K562 (cell line): ENCODE results near the gene ARHGAP22. TPM values are rescaled to one million over a fixed set of nuclear protein-coding genes. Genes with fewer than 3 reads are reported as not detected.

ENCODE experiments used
- ATAC-seq: fragments of 200-7000 bp; cut with Tn5 transposase; 3 replicates; pipeline ENCODE4 v1.9.1; 2020; ENCODE audit warnings: moderate library complexity
- BruUV-seq: library from RNA; stranded (reverse); fragments of 400-500 nt; replicated peaks from 2 replicates; lab custom pipeline; 2021; lab: Mats Ljungman, UMichigan
- CTCF ChIA-PET: fragments of 300-600 bp; formaldehyde crosslinking; extraction: SDS; loops from one replicate; lab custom pipeline; 2021; ENCODE audit warnings: low intra/inter-chr PET ratio; lab: Yijun Ruan, JAX
- POLR2A ChIA-PET: fragments of 300-600, 350-650 bp; sonication (Branson Sonifier 250); formaldehyde crosslinking; extraction: SDS; loops from one replicate; lab custom pipeline; 2021; ENCODE audit warnings: antibody characterized with exemption, inconsistent platforms; lab: Yijun Ruan, JAX
- DNase-seq, 4 experiments: peaks; one replicate each; pipeline versions ENCODE4 v3.0.0 to v3.0.0-alpha.2; 2011 to 2018; ENCODE audit warnings: low spot score in 3 of 4, mixed read lengths in 3 of 4; ENCODE audit errors: extremely low read depth in 1 of 4
- FAIRE-seq: peaks from 2 replicates; lab custom pipeline; 2011; peaks lifted over from hg19 to GRCh38; lab: Jason Lieb, UNC
- H2AFZ ChIP-seq: 2 replicates; pipeline ENCODE4 v1.6.0; 2011; ENCODE audit warnings: low read depth, low read length, control low read depth, inconsistent platforms
- H3K27ac ChIP-seq: fragments of 200-600 bp; 3 replicates; pipeline ENCODE4 v1.8.0; 2011; ENCODE audit warnings: low read depth, mild to moderate bottlenecking, control low read depth, inconsistent platforms, low read length, moderate library complexity, mixed read lengths; ENCODE audit errors: extremely low read depth
- H3K27me3 ChIP-seq, 2 experiments: fragments of 300-600 bp in 1 of 2; 2 replicates in 1 of 2; 3 replicates in 1 of 2; pipeline versions ENCODE4 v1.6.0 to v1.8.0; 2011; ENCODE audit warnings: inconsistent platforms in 2 of 2, low read length in 2 of 2, mild to moderate bottlenecking in 1 of 2, mixed read lengths in 1 of 2, moderate library complexity in 1 of 2; ENCODE audit not compliant: control insufficient read depth in 2 of 2, insufficient read depth in 2 of 2
- H3K36me3 ChIP-seq: fragments of 300-600 bp; 3 replicates; pipeline ENCODE4 v1.8.0; 2011; ENCODE audit warnings: mild to moderate bottlenecking, low read length, inconsistent platforms; ENCODE audit not compliant: control insufficient read depth, insufficient read depth
- H3K4me1 ChIP-seq, 2 experiments: fragments of 200-600 bp in 1 of 2; replicated peaks in 1 of 2; 2 replicates in 1 of 2; 3 replicates in 1 of 2; pipeline versions ENCODE4 v1.5.1 to v1.8.0; 2011; ENCODE audit warnings: inconsistent platforms in 2 of 2, low read length in 2 of 2, mild to moderate bottlenecking in 1 of 2, mixed read lengths in 1 of 2, moderate library complexity in 1 of 2; ENCODE audit not compliant: control insufficient read depth in 2 of 2, insufficient read depth in 2 of 2
- H3K4me2 ChIP-seq: 2 replicates; pipeline ENCODE4 v1.6.1; 2011; ENCODE audit warnings: low read length, control low read depth, inconsistent platforms, mixed read lengths; ENCODE audit not compliant: insufficient read depth
- H3K4me3 ChIP-seq: fragments of 200-600 bp; sonication (generic), shearing (Covaris generic); 2 replicates; pipeline ENCODE4 v1.5.1; 2016; ENCODE audit warnings: control low read depth, inconsistent platforms
- H3K79me2 ChIP-seq: fragments of 200-600 bp; 3 replicates; pipeline ENCODE4 v1.8.0; 2011; ENCODE audit warnings: low read length, inconsistent platforms; ENCODE audit not compliant: control insufficient read depth, insufficient read depth
- H3K9ac ChIP-seq, 2 experiments: 2 replicates each; pipeline versions ENCODE4 v1.6.0 to v1.6.1; 2011; ENCODE audit warnings: low read depth in 2 of 2, low read length in 2 of 2, control low read depth in 1 of 2, inconsistent platforms in 1 of 2, mild to moderate bottlenecking in 1 of 2, mixed read lengths in 1 of 2; ENCODE audit not compliant: insufficient read depth in 1 of 2
- H3K9me1 ChIP-seq: one replicate; pipeline ENCODE4 v1.6.0; 2011; ENCODE audit warnings: inconsistent platforms, mild to moderate bottlenecking, low read length, moderate library complexity; ENCODE audit not compliant: control insufficient read depth, insufficient read depth
- H3K9me3 ChIP-seq: replicated peaks from 2 replicates; pipeline ENCODE4 v1.5.1; 2011; ENCODE audit warnings: low read depth, low read length, inconsistent platforms; ENCODE audit not compliant: control insufficient read depth, insufficient read depth
- H4K20me1 ChIP-seq: replicated peaks from 2 replicates; pipeline ENCODE4 v1.6.1; 2011; ENCODE audit warnings: low read length, inconsistent platforms, mixed read lengths; ENCODE audit not compliant: control insufficient read depth, insufficient read depth
- CREB3 ChIP-seq: fragments of 450-650 bp; conservative IDR thresholded peaks from 2 replicates; pipeline ENCODE4 v1.6.1; 2016; ENCODE audit warnings: missing genetic modification characterization, low read depth, mild to moderate bottlenecking, missing compliant biosample characterization, moderate library complexity
- CREB5 ChIP-seq: fragments of 250-450 bp; sonication (Bioruptor Pico); IDR thresholded peaks from 2 replicates; pipeline ENCODE4 v1.5.0; 2020; ENCODE audit warnings: mild to moderate bottlenecking
- ETS2 ChIP-seq: IDR thresholded peaks from 2 replicates; pipeline ENCODE4 v1.6.1; 2016; ENCODE audit warnings: borderline replicate concordance, missing genetic modification characterization, mild to moderate bottlenecking, moderate library complexity, missing compliant biosample characterization; ENCODE audit not compliant: poor library complexity, severe bottlenecking
- ETV1 ChIP-seq: fragments of 450-650 bp; conservative IDR thresholded peaks from 2 replicates; pipeline ENCODE4 v1.6.1; 2016; ENCODE audit warnings: missing genetic modification characterization, control low read depth, low read depth, missing compliant biosample characterization
- JUND ChIP-seq, 2 experiments: IDR thresholded peaks; 2 replicates in 1 of 2; 3 replicates in 1 of 2; pipeline ENCODE4 v1.6.1; 2011; ENCODE audit warnings: borderline replicate concordance in 2 of 2, low read depth in 2 of 2, low read length in 2 of 2, improper control_type of control experiment in 1 of 2, missing biosample characterization in 1 of 2, missing genetic modification characterization in 1 of 2, missing genetic modification reagents in 1 of 2
- LCOR ChIP-seq: sonication (generic); formaldehyde crosslinking; IDR thresholded peaks from 2 replicates; pipeline ENCODE4 v1.8.0; 2022; ENCODE audit warnings: mild to moderate bottlenecking, missing genetic modification reagents
- MCM7 ChIP-seq, 2 experiments: fragments of 450-650 bp; IDR thresholded peaks; 2 replicates each; pipeline ENCODE4 v1.6.1; 2016 to 2018
- RHOXF2B ChIP-seq: fragments of 250-450 bp; sonication (Bioruptor Pico); conservative IDR thresholded peaks from 2 replicates; pipeline ENCODE4 v1.5.1; 2021
- SMARCB1 ChIP-seq: IDR thresholded peaks from 2 replicates; pipeline ENCODE4 v1.6.1; 2011; ENCODE audit warnings: improper control_type of control experiment, low read depth; ENCODE audit not compliant: insufficient read length
- ZBED1 ChIP-seq: IDR thresholded peaks from 2 replicates; pipeline ENCODE4 v1.6.1; 2014
- ZBTB33 ChIP-seq: sonication (generic); formaldehyde crosslinking; IDR thresholded peaks from 2 replicates; pipeline ENCODE4 v1.8.1; 2023; ENCODE audit warnings: mild to moderate bottlenecking, missing genetic modification reagents
- WGBS: fragments of 100-300 bp; shearing (Covaris generic); methylation state at CpG from one replicate; pipeline ENCODE4 v1.1.6; 2016; ENCODE audit warnings: low coverage, mixed read lengths; ENCODE audit not compliant: insufficient coverage; ENCODE audit errors: missing lambda C conversion rate; 5-methylcytosine and 5-hydroxymethylcytosine counted together
- in situ Hi-C: fragments of 300-500 bp; cut with MboI; formaldehyde crosslinking; loops from 4 replicates; pipeline ENCODE4 v1.15.0; 2018; ENCODE audit warnings: inconsistent platforms, mixed read lengths
- intact Hi-C: fragments of 100-400 bp; cut with micrococcal nuclease; formaldehyde crosslinking; loops from 2 replicates; pipeline ENCODE4 v1.14.2; 2022
- polyA plus RNA-seq, 8 experiments: library from polyadenylated mRNA; depleted of rRNA in 4 of 8; stranded (reverse) in 5 of 8; unstranded in 3 of 8; fragments of >200 nt; fragmentation: Nextera tagmentation in 2 of 8; fragmentation: Illumina TruSeq in 1 of 8; extraction: Ambion mirVana in 2 of 8; extraction: Trizol in 1 of 8; gene quantifications; 2 replicates each; pipeline versions ENCODE4 v1.2.1 to v1.2.3, GENCODE V29; 2011 to 2014; ENCODE audit warnings: inconsistent platforms in 1 of 8, missing spikeins in 1 of 8
- total RNA-seq, 7 experiments: library from RNA; depleted of rRNA in 6 of 7; stranded (reverse); fragments of >200 nt in 6 of 7; fragmentation: Illumina TruSeq in 2 of 7; extraction: Trizol in 2 of 7; gene quantifications; 2 replicates each; pipeline versions ENCODE4 v1.2.1 to v1.2.3, GENCODE V29; 2011 to 2021; ENCODE audit warnings: low replicate concordance in 1 of 7
- TF ChIP-seq, protein P1 (sequence below): sonication (generic); formaldehyde crosslinking; IDR thresholded peaks from 2 replicates; pipeline ENCODE4 v1.8.0; 2022; ENCODE audit warnings: missing genetic modification reagents, mild to moderate bottlenecking, moderate library complexity, borderline replicate concordance

ARHGAP22 gene
- total and polyA plus RNA-seq, 9 of the 15 experiments (the other 6 are each of a cell fraction or from before 2014, with no cell fraction given) = 1.3 to 28.1 (median 12.7) TPM

GRCh38 chr10:48609899-48610584 is 5.2 kb upstream of the ARHGAP22 start:
- in situ Hi-C loops (no loop called here), intact Hi-C loops (loop anchor here (5.0 kb wide), 2 partner anchors 42 to 58 kb away; no protein-coding TSS in a partner anchor)
- H3K4me2 ChIP-seq = no peak overlapping the region
- ATAC-seq = no peak
- no peaks in the 10 kb centered on the region; the same call in 1 of the 2 replicates for H4K20me1 ChIP-seq
- H3K36me3 ChIP-seq = no peaks in the 10 kb centered on the region
- no peak overlapping the region for H3K27ac ChIP-seq
- ChIA-PET POLR2A (interaction anchor here (0.7 kb wide), 1 partner anchor 263 kb away, joined by 3 read pairs; no protein-coding TSS in a partner anchor), CTCF (no interaction called here)
- peaks cover 0 to 2% of the 10 kb centered on the region in 2 experiments; a peak in 2 of 5 replicates for H3K4me1 ChIP-seq
- no peak for DNase-seq
- peaks cover 13% of the 10 kb centered on the region in 2 experiments for H3K27me3 ChIP-seq
- no peaks in the 10 kb centered on the region for H3K9me1 ChIP-seq
- TF ChIP-seq, protein P1, sequence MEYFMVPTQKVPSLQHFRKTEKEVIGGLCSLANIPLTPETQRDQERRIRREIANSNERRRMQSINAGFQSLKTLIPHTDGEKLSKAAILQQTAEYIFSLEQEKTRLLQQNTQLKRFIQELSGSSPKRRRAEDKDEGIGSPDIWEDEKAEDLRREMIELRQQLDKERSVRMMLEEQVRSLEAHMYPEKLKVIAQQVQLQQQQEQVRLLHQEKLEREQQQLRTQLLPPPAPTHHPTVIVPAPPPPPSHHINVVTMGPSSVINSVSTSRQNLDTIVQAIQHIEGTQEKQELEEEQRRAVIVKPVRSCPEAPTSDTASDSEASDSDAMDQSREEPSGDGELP (CRISPR knock-in tag) = no peak
- TF ChIP-seq LCOR (CRISPR knock-in tag) (no peak), MCM7 (IDR thresholded peaks at IDR 0.05) (no peak), ZBED1 (no peak), SMARCB1 (no peak), ZBTB33 (CRISPR knock-in tag) (no peak), RHOXF2B (no peak), ETS2 (tag) (no peak), ETV1 (tag) (no peak), CREB5 (CRISPR knock-in tag) (no peak), CREB3 (tag) (no peak), JUND (IDR thresholded peaks at IDR 0.05; ENCODE audit: borderline replicate concordance, low read depth, low read length) (no peak), JUND (tag; IDR thresholded peaks at IDR 0.05; ENCODE audit: borderline replicate concordance, low read depth, low read length) (no peak)
- H3K9me3 ChIP-seq = no peaks in the 10 kb centered on the region
- 0% methylated on average over 4 of the region's 4 CpGs for WGBS
- no peak for FAIRE-seq
- H2AFZ ChIP-seq = no peak overlapping the region
- BruUV-seq = no TSS peak
- no peak overlapping the region for H3K4me3 ChIP-seq
- H3K9ac ChIP-seq = no peak overlapping the region
- H3K79me2 ChIP-seq = no peaks in the 10 kb centered on the region
